Measurements from ENCODE around the gene CCS. TPM values are rescaled to one million over a fixed set of nuclear protein-coding genes. Genes with fewer than 3 reads are reported as not detected.

CCS gene
- total and polyA plus RNA-seq, 2 donors (not counting 1 experiment from before 2014, with no cell fraction given) = 87.8 to 174 TPM

DNA sequence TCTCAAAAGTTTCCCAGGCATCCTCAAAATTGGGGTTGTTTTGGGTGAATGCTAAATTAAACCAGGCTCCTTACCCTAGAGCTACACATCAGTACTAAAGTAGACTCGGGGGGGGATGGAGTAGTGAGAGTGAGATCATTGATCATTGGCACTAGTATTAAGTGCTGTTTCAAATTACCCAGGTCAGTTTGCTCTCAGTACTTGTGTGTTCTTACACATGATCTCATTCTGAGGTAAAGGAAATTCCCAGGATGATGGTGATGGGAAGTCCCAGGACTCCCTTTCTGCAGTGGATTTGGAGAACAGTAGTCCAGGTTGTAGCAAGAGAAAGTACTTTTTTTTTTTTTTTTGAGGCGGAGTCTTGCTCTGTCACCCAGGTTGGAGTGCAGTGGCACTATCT is 58.0 kb downstream of the CCS start:
- H3K4me1 ChIP-seq (ENCODE audit: control insufficient read depth in 2 of 2, insufficient read depth in 2 of 2, low read length in 2 of 2) = no peaks in the 10 kb centered on the region
- intact Hi-C loops (cut with micrococcal nuclease) = loop anchor here (10.0 kb wide), 1 partner anchor 884 kb away; no protein-coding TSS in a partner anchor
- H3K27me3 ChIP-seq (replicated peaks in 1 of 4; ENCODE audit: control extremely low read depth in 1 of 4, control insufficient read depth in 3 of 4, insufficient read depth in 4 of 4, low read length in 3 of 4) = no peaks in the 10 kb centered on the region
- Mint-ChIP-seq H3K4me1 (peaks cover 33% of the 10 kb centered on the region), H3K9me3 (ENCODE audit: insufficient read depth) (no peaks in the 10 kb centered on the region), H3K27ac (no peak overlapping the region), H3K27me3 (no peaks in the 10 kb centered on the region), H3K4me3 (no peak overlapping the region)
- no peak overlapping the region for H3K4me2 ChIP-seq (replicated peaks; ENCODE audit: low read depth, low read length, poor library complexity, severe bottlenecking)
- peaks cover 68% of the 10 kb centered on the region for H4K20me1 ChIP-seq (ENCODE audit: control insufficient read depth, insufficient read depth, low read length, poor library complexity, severe bottlenecking)
- no peak overlapping the region for H3K9ac ChIP-seq (ENCODE audit: low read length)
- TF ChIP-seq EZH2 (IDR thresholded peaks at IDR 0.05; ENCODE audit: borderline replicate concordance, insufficient read depth, low read depth, low read length, poor library complexity, severe bottlenecking) = no peak
- TF ChIP-seq, protein P1, sequence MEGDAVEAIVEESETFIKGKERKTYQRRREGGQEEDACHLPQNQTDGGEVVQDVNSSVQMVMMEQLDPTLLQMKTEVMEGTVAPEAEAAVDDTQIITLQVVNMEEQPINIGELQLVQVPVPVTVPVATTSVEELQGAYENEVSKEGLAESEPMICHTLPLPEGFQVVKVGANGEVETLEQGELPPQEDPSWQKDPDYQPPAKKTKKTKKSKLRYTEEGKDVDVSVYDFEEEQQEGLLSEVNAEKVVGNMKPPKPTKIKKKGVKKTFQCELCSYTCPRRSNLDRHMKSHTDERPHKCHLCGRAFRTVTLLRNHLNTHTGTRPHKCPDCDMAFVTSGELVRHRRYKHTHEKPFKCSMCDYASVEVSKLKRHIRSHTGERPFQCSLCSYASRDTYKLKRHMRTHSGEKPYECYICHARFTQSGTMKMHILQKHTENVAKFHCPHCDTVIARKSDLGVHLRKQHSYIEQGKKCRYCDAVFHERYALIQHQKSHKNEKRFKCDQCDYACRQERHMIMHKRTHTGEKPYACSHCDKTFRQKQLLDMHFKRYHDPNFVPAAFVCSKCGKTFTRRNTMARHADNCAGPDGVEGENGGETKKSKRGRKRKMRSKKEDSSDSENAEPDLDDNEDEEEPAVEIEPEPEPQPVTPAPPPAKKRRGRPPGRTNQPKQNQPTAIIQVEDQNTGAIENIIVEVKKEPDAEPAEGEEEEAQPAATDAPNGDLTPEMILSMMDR (IDR thresholded peaks at IDR 0.05) = no peak
- H3K9me3 ChIP-seq (ENCODE audit: control extremely low read depth in 1 of 3, control insufficient read depth in 2 of 3, insufficient read depth in 1 of 3, low read length in 2 of 3) = no peaks in the 10 kb centered on the region
- ChIA-PET CTCF (no interaction called here), POLR2A (interaction anchor here (0.7 kb wide), 1 partner anchor 740 kb away, joined by 3 read pairs; no protein-coding TSS in a partner anchor)
- WGBS (ENCODE audit: insufficient coverage) = no CpG with 5 or more reads among the region's 2 CpGs
- DNase-seq = no peak
- peaks cover 0 to 67% of the 10 kb centered on the region in 2 experiments for H3K36me3 ChIP-seq (replicated peaks in 1 of 2; ENCODE audit: control extremely low read depth in 1 of 2, control insufficient read depth in 1 of 2, extremely low read depth in 1 of 2, insufficient read depth in 2 of 2, low read length in 1 of 2)
- no peak overlapping the region for H3K4me3 ChIP-seq (ENCODE audit: control extremely low read depth in 1 of 5, extremely low read depth in 1 of 5, insufficient read depth in 1 of 5, low read depth in 2 of 5, low read length in 4 of 5)
- no peak overlapping the region for H3K27ac ChIP-seq (ENCODE audit: low read length in 2 of 2)
- ATAC-seq (ENCODE audit: low read depth) = no peak
- H3K79me2 ChIP-seq (ENCODE audit: control insufficient read depth, insufficient read depth, low read length) = peaks cover 90% of the 10 kb centered on the region
- no peak overlapping the region for H2AFZ ChIP-seq (ENCODE audit: insufficient read depth, low read depth, low read length, poor library complexity, severe bottlenecking)

DNA sequence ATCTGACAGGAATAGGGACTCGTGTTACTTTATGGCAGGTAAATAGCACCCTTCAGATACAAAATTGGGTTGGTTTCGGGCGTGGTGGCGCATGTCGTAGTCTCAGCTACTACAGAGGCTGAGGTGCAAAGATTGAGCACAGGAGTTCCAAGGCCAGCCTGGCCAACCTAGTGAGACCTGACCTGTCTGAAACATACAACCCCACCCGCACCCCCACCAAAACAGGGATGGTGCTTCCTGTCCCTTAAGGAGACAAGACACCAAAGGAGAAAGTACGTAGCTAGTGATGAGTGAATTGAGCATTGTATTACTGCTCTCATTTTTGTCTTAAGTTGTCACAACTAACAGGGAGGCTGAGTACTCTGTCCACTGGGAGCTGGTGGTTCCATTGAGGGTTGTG is 59.7 kb downstream of the CCS start:
- Histone ChIP-seq H3K4me2 (replicated peaks; ENCODE audit: low read depth, low read length, poor library complexity, severe bottlenecking) (no peak overlapping the region), H3K27ac (ENCODE audit: low read length in 2 of 2) (no peak overlapping the region), H3K4me1 (ENCODE audit: control insufficient read depth in 2 of 2, insufficient read depth in 2 of 2, low read length in 2 of 2) (no peaks in the 10 kb centered on the region), H3K9me3 (ENCODE audit: control extremely low read depth in 1 of 3, control insufficient read depth in 2 of 3, insufficient read depth in 1 of 3, low read length in 2 of 3) (no peaks in the 10 kb centered on the region), H3K27me3 (replicated peaks in 1 of 4; ENCODE audit: control extremely low read depth in 1 of 4, control insufficient read depth in 3 of 4, insufficient read depth in 4 of 4, low read length in 3 of 4) (no peaks in the 10 kb centered on the region), H3K9ac (ENCODE audit: low read length) (no peak overlapping the region), H3K4me3 (ENCODE audit: control extremely low read depth in 1 of 5, extremely low read depth in 1 of 5, insufficient read depth in 1 of 5, low read depth in 2 of 5, low read length in 4 of 5) (no peak overlapping the region), H4K20me1 (ENCODE audit: control insufficient read depth, insufficient read depth, low read length, poor library complexity, severe bottlenecking) (peaks cover 52% of the 10 kb centered on the region), H2AFZ (ENCODE audit: insufficient read depth, low read depth, low read length, poor library complexity, severe bottlenecking) (no peak overlapping the region), H3K79me2 (ENCODE audit: control insufficient read depth, insufficient read depth, low read length) (peaks cover 89% of the 10 kb centered on the region), H3K36me3 (replicated peaks in 1 of 2; ENCODE audit: control extremely low read depth in 1 of 2, control insufficient read depth in 1 of 2, extremely low read depth in 1 of 2, insufficient read depth in 2 of 2, low read length in 1 of 2) (peaks cover 0 to 60% of the 10 kb centered on the region in 2 experiments)
- TF ChIP-seq, protein P1 (IDR thresholded peaks at IDR 0.05) = no peak
- TF ChIP-seq EZH2 (IDR thresholded peaks at IDR 0.05; ENCODE audit: borderline replicate concordance, insufficient read depth, low read depth, low read length, poor library complexity, severe bottlenecking) = no peak
- peaks cover 18% of the 10 kb centered on the region for H3K4me1 Mint-ChIP-seq
- no peak overlapping the region for H3K4me3 Mint-ChIP-seq
- intact Hi-C loops (cut with micrococcal nuclease) = loop anchor here (10.0 kb wide), 1 partner anchor 882 kb away; no protein-coding TSS in a partner anchor
- H3K27me3 Mint-ChIP-seq = no peaks in the 10 kb centered on the region
- CTCF ChIA-PET = interaction anchor here (0.6 to 2.6 kb wide), 3 partner anchors 25 to 73 kb away, joined by 3 to 11 read pairs (median 3); partner anchors contain the start of gene RBM4B
- 96% methylated on average over 6 of the region's 7 CpGs for WGBS (ENCODE audit: insufficient coverage)
- ATAC-seq (ENCODE audit: low read depth) = no peak
- no peaks in the 10 kb centered on the region for H3K9me3 Mint-ChIP-seq (ENCODE audit: insufficient read depth)
- no peak for DNase-seq
- POLR2A ChIA-PET = no interaction called here
- H3K27ac Mint-ChIP-seq = peak overlapping the region; percentile 47

Measured in B cell (primary cell).